SK-N-SH (cell line): ENCODE results near the gene TSC22D2. TPM values are rescaled to one million over a fixed set of nuclear protein-coding genes. Genes with fewer than 3 reads are reported as not detected.

Source experiments
- CTCF ChIA-PET: fragments of 300-600, 350-600 bp; formaldehyde crosslinking; extraction: SDS; loops from one replicate; lab custom pipeline; 2021; lab: Yijun Ruan, JAX
- POLR2A ChIA-PET: fragments of 350-600 bp; sonication (Branson Sonifier 250); formaldehyde crosslinking; extraction: SDS; loops from one replicate; lab custom pipeline; 2020; ENCODE audit warnings: antibody characterized with exemption, inconsistent platforms; lab: Yijun Ruan, JAX
- DNase-seq: peaks from one replicate; pipeline ENCODE4 v3.0.0; 2012
- H2AFZ ChIP-seq: fragments of 200-600 bp; sonication (generic); 2 replicates; pipeline ENCODE4 v1.8.1; 2016; ENCODE audit warnings: antibody characterized with exemption, mild to moderate bottlenecking, low read depth
- H3F3A ChIP-seq: fragments of 200-600 bp; sonication (generic); replicated peaks from 2 replicates; pipeline ENCODE3; 2016; ENCODE audit warnings: antibody characterized with exemption, mild to moderate bottlenecking; ENCODE audit not compliant: insufficient read depth
- H3K27ac ChIP-seq, 2 experiments: fragments of 200-500 bp in 1 of 2; fragments of 200-600 bp in 1 of 2; sonication (Bioruptor generic) in 1 of 2; sonication (generic), shearing (Covaris generic) in 1 of 2; 2 replicates each; pipeline versions ENCODE4 v1.5.1 to v1.6.1; 2014 to 2016; ENCODE audit warnings: low read depth in 2 of 2, inconsistent platforms in 1 of 2, low read length in 1 of 2, mild to moderate bottlenecking in 1 of 2, mixed read lengths in 1 of 2
- H3K27me3 ChIP-seq: fragments of 200-600 bp; sonication (generic), shearing (Covaris generic); 2 replicates; pipeline ENCODE4 v1.6.1; 2016; ENCODE audit warnings: mixed run types; ENCODE audit not compliant: insufficient read depth
- H3K36me3 ChIP-seq, 2 experiments: fragments of 200-500 bp in 1 of 2; fragments of 200-600 bp in 1 of 2; sonication (Bioruptor generic) in 1 of 2; sonication (generic) in 1 of 2; replicated peaks in 1 of 2; 2 replicates each; pipeline versions ENCODE3 to v1.5.1; 2014 to 2016; ENCODE audit warnings: low read length in 1 of 2, mild to moderate bottlenecking in 1 of 2; ENCODE audit not compliant: insufficient read depth in 2 of 2, control insufficient read depth in 1 of 2
- H3K4me1 ChIP-seq, 2 experiments: fragments of 200-500 bp in 1 of 2; fragments of 200-600 bp in 1 of 2; sonication (Bioruptor generic) in 1 of 2; sonication (generic), shearing (Covaris generic) in 1 of 2; 2 replicates each; pipeline versions ENCODE4 v1.5.1 to v1.6.1; 2014 to 2016; ENCODE audit warnings: low read depth in 1 of 2, low read length in 1 of 2, mixed run types in 1 of 2; ENCODE audit not compliant: insufficient read depth in 2 of 2, control insufficient read depth in 1 of 2
- H3K4me2 ChIP-seq: fragments of 200-600 bp; sonication (generic), shearing (Covaris generic); 2 replicates; pipeline ENCODE4 v1.6.1; 2017; ENCODE audit warnings: mixed run types
- H3K4me3 ChIP-seq, 2 experiments: fragments of 200-500 bp in 1 of 2; fragments of 200-600 bp in 1 of 2; sonication (Bioruptor generic) in 1 of 2; sonication (generic), shearing (Covaris generic) in 1 of 2; 2 replicates each; pipeline versions ENCODE4 v1.5.1 to v1.8.1; 2014 to 2016; ENCODE audit warnings: low read depth in 2 of 2, inconsistent platforms in 1 of 2, low read length in 1 of 2, mild to moderate bottlenecking in 1 of 2, mixed read lengths in 1 of 2, moderate library complexity in 1 of 2
- H3K79me2 ChIP-seq: fragments of 200-600 bp; sonication (generic); 2 replicates; pipeline ENCODE4 v1.8.1; 2017; ENCODE audit warnings: mild to moderate bottlenecking; ENCODE audit not compliant: insufficient read depth
- H3K9ac ChIP-seq: fragments of 200-600 bp; sonication (generic); 2 replicates; pipeline ENCODE4 v1.6.1; 2017; ENCODE audit warnings: mixed run types
- H3K9me2 ChIP-seq: fragments of 200-600 bp; sonication (generic); 2 replicates; pipeline ENCODE4 v1.6.1; 2017; ENCODE audit warnings: mixed run types
- H3K9me3 ChIP-seq: fragments of 200-600 bp; sonication (generic); 2 replicates; pipeline ENCODE4 v1.6.1; 2017; ENCODE audit warnings: mixed run types, mild to moderate bottlenecking, moderate library complexity
- H4K20me1 ChIP-seq: fragments of 200-600 bp; sonication (generic); 2 replicates; pipeline ENCODE4 v1.6.1; 2017; ENCODE audit warnings: mild to moderate bottlenecking, mixed run types; ENCODE audit not compliant: insufficient read depth
- CHD2 ChIP-seq: fragments of 150-350 bp; IDR thresholded peaks from 2 replicates; pipeline ENCODE4 v1.6.1; 2018; ENCODE audit warnings: low read length; ENCODE audit not compliant: partially characterized antibody
- EZH2phosphoT487 ChIP-seq: fragments of 200-600 bp; sonication (generic); IDR thresholded peaks from 2 replicates; pipeline ENCODE4 v1.6.1; 2017; ENCODE audit warnings: low read depth, mixed run types, mild to moderate bottlenecking, antibody characterized with exemption, moderate library complexity, borderline replicate concordance
- FOSL2 ChIP-seq: IDR thresholded peaks from 2 replicates; pipeline ENCODE4 v1.4.0; 2012; ENCODE audit warnings: low read depth, mild to moderate bottlenecking, moderate library complexity, borderline replicate concordance
- FOXM1 ChIP-seq: IDR thresholded peaks from 2 replicates; pipeline ENCODE4 v1.4.0; 2012; ENCODE audit warnings: low read depth, mild to moderate bottlenecking
- GABPA ChIP-seq: IDR thresholded peaks from 2 replicates; pipeline ENCODE4 v1.4.0; 2012; ENCODE audit warnings: low read depth, mild to moderate bottlenecking
- IRF3 ChIP-seq: fragments of 150-350 bp; IDR thresholded peaks from 2 replicates; pipeline ENCODE4 v1.6.1; 2016; ENCODE audit warnings: mild to moderate bottlenecking, low read depth, low read length
- JUND ChIP-seq: IDR thresholded peaks from 2 replicates; pipeline ENCODE4 v1.4.0; 2012
- MAX ChIP-seq: IDR thresholded peaks from 2 replicates; pipeline ENCODE4 v1.4.0; 2012; ENCODE audit warnings: low read depth
- NFIC ChIP-seq: IDR thresholded peaks from 2 replicates; pipeline ENCODE4 v1.4.0; 2012; ENCODE audit warnings: borderline replicate concordance
- NRF1 ChIP-seq: IDR thresholded peaks from 2 replicates; pipeline ENCODE4 v1.6.1; 2012; ENCODE audit warnings: low read depth, mild to moderate bottlenecking, low read length
- PBX3 ChIP-seq: IDR thresholded peaks from 2 replicates; pipeline ENCODE4; 2012
- RXRA ChIP-seq: IDR thresholded peaks from 2 replicates; pipeline ENCODE4 v1.4.0; 2012; ENCODE audit warnings: low read depth, mild to moderate bottlenecking, borderline replicate concordance
- TAF1 ChIP-seq: IDR thresholded peaks from 2 replicates; pipeline ENCODE4 v1.6.1; 2012; ENCODE audit warnings: low read depth, mild to moderate bottlenecking, low read length, moderate library complexity, borderline replicate concordance
- TCF12 ChIP-seq: IDR thresholded peaks from 2 replicates; pipeline ENCODE4 v1.4.0; 2012
- WGBS: methylation state at CpG from one replicate; pipeline ENCODE4 v1.1.6; 2017; ENCODE audit warnings: low lambda C conversion rate; 5-methylcytosine and 5-hydroxymethylcytosine counted together
- polyA plus RNA-seq, 3 experiments: library from polyadenylated mRNA; depleted of rRNA; stranded (reverse); fragments of >200 nt; gene quantifications; 2 replicates each; pipeline ENCODE4 v1.2.3, GENCODE V29; 2012
- TF ChIP-seq, protein P1 (sequence below): IDR thresholded peaks from 2 replicates; pipeline ENCODE4 v1.4.0; 2012; ENCODE audit warnings: low read depth, borderline replicate concordance

Gene TSC22D2
- polyA plus RNA-seq, 1 of the 3 experiments (the other 2 are of a cell fraction) = 4.8 TPM

GRCh38 chr3:150439657-150440056 is 31.6 kb downstream of the TSC22D2 start:
- no peak for DNase-seq
- ChIA-PET CTCF (interaction anchor here (1.0 to 1.4 kb wide), 2 partner anchors 13 to 27 kb away, joined by 3 to 4 read pairs; no protein-coding TSS in a partner anchor), POLR2A (no interaction called here)
- H3K4me2 ChIP-seq = no peak overlapping the region
- peaks cover 36% of the 10 kb centered on the region for H3F3A ChIP-seq
- no peaks in the 10 kb centered on the region for H3K9me2 ChIP-seq
- H3K27me3 ChIP-seq = no peaks in the 10 kb centered on the region
- no peaks in the 10 kb centered on the region for H3K9me3 ChIP-seq
- H3K79me2 ChIP-seq = peaks cover 94% of the 10 kb centered on the region
- TF ChIP-seq NRF1 = no peak
- no peak for TF ChIP-seq FOSL2
- 0 out of 2 replicates have a peak, but pooled peaks have one; percentile 27 for TF ChIP-seq JUND
- no peak for TF ChIP-seq RXRA
- TF ChIP-seq, protein P1, sequence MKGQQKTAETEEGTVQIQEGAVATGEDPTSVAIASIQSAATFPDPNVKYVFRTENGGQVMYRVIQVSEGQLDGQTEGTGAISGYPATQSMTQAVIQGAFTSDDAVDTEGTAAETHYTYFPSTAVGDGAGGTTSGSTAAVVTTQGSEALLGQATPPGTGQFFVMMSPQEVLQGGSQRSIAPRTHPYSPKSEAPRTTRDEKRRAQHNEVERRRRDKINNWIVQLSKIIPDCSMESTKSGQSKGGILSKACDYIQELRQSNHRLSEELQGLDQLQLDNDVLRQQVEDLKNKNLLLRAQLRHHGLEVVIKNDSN = no peak
- no peak for TF ChIP-seq CHD2
- no peak for TF ChIP-seq EZH2phosphoT487
- TF ChIP-seq MAX = no peak
- no peak for TF ChIP-seq TCF12
- TF ChIP-seq PBX3 = peak; percentile 38; the same call in 1 of the 2 replicates
- TF ChIP-seq, all 33 proteins: peak for 2
- peaks cover 0 to 9% of the 10 kb centered on the region in 2 experiments; a peak in 2 of 4 replicates for H3K4me1 ChIP-seq
- H3K27ac ChIP-seq = peak overlapping the region in 1 of 2 experiments; percentile 26; a peak in 1 of 4 replicates
- WGBS = 88% methylated on average over 3 of the region's 3 CpGs
- no peak overlapping the region for H2AFZ ChIP-seq
- H3K9ac ChIP-seq = no peak overlapping the region
- H4K20me1 ChIP-seq = peaks cover 26% of the 10 kb centered on the region
- peaks cover 17 to 19% of the 10 kb centered on the region in 2 experiments for H3K36me3 ChIP-seq
- no peak overlapping the region for H3K4me3 ChIP-seq

DNA sequence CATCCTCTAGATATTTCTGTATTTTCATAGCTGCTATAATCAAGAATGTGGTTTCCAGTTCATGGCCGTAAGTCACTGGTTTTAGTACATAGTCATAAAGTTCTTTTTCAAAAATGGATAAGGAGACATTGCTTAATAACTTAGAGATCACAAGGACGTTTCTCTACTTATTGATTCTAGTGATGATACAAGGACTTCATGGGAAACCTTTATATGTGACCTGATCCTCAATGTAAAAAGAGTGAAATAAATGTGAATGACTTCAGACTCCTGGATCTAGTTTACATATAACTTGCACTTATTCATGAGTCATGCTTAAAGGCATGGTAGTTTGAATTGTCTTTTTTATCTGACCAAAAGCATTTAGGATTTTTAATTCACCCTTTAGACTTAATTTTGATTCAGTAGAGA is 35.2 kb downstream of the TSC22D2 start:
- 55% methylated on average over 2 of the region's 2 CpGs for WGBS
- peaks cover 25% of the 10 kb centered on the region for H4K20me1 ChIP-seq
- DNase-seq = no peak
- no peak overlapping the region for H3K4me3 ChIP-seq
- H3F3A ChIP-seq = peaks cover 49% of the 10 kb centered on the region
- peaks cover 0 to 21% of the 10 kb centered on the region in 2 experiments; a peak in 2 of 4 replicates for H3K4me1 ChIP-seq
- no peak overlapping the region for H3K9ac ChIP-seq
- H2AFZ ChIP-seq = no peak overlapping the region
- no peaks in the 10 kb centered on the region for H3K9me2 ChIP-seq
- POLR2A ChIA-PET = no interaction called here
- CTCF ChIA-PET = interaction anchor here (0.5 to 0.8 kb wide), 2 partner anchors 52 to 156 kb away, joined by 3 read pairs; no protein-coding TSS in a partner anchor
- peaks cover 94% of the 10 kb centered on the region for H3K79me2 ChIP-seq
- no peaks in the 10 kb centered on the region for H3K9me3 ChIP-seq
- H3K36me3 ChIP-seq = peaks cover 16 to 18% of the 10 kb centered on the region in 2 experiments
- peak overlapping the region in 1 of 2 experiments; percentile 71; a peak in 2 of 4 replicates for H3K27ac ChIP-seq
- H3K4me2 ChIP-seq = 0 out of 2 replicates have a peak overlapping the region, but pooled peaks have one; percentile 6
- peak; percentile 5; the same call in 1 of the 2 replicates for TF ChIP-seq JUND
- no peak for TF ChIP-seq FOXM1
- no peak for TF ChIP-seq GABPA
- TF ChIP-seq CHD2 = no peak
- no peak for TF ChIP-seq IRF3
- TF ChIP-seq FOSL2 = peak; percentile 41; the same call in 1 of the 2 replicates
- no peak for TF ChIP-seq TAF1
- no peak for TF ChIP-seq NFIC
- TF ChIP-seq, all 33 proteins: peak for 2
- no peaks in the 10 kb centered on the region for H3K27me3 ChIP-seq
